ENCODE data around the gene LAT.

- TF ChIP-seq CTCF (IDR thresholded peaks at IDR 0.05; ENCODE audit: low read length) (no peak), EZH2 (optimal IDR thresholded peaks at IDR 0.05; ENCODE audit: low read depth, low read length) (no peak), EZH2phosphoT487 (IDR thresholded peaks at IDR 0.05; ENCODE audit: low read length) (no peak)
Observed at GRCh38 chr16:29011112-29011511, 26.3 kb downstream of the LAT start.

All from MM.1S (cell line).